Adrenal gland (tissue), 5 donors: Measurements from ENCODE around the gene TRAF3.

Source experiments
- CTCF ChIP-seq, 6 experiments: fragments of 450-650 bp in 4 of 6; fragments of 200-600 bp in 2 of 6; sonication (generic) in 1 of 6; IDR thresholded peaks; 1 replicate in 5 of 6; 2 replicates in 1 of 6; pipeline versions ENCODE4 v1.5.1 to v1.8.0; 2016 to 2021; ENCODE audit warnings: antibody characterized with exemption in 6 of 6, mild to moderate bottlenecking in 2 of 6, moderate library complexity in 1 of 6
- POLR2A ChIP-seq, 2 donors: fragments of 450-650 bp; IDR thresholded peaks; one replicate each; pipeline ENCODE4 v1.6.1; 2017; ENCODE audit warnings: antibody characterized with exemption in 2 of 2, mild to moderate bottlenecking in 2 of 2, moderate library complexity in 1 of 2
- donor health status: DM: no; HTN: no; CAD: no.

- TF ChIP-seq CTCF (IDR thresholded peaks at IDR 0.05) = no peak
- TF ChIP-seq POLR2A (IDR thresholded peaks at IDR 0.05) = no peak
Observed at GRCh38 chr14:102809870-102810269, 32.6 kb downstream of the TRAF3 start.
